ENCODE results near the gene COL25A1.

The COL25A1 gene

GRCh38 chr4:109315341-109315740 is 12.9 kb upstream of the COL25A1 start:
- CTCF ChIA-PET: interaction anchor here (0.7 kb wide), 1 partner anchor 76 kb away, joined by 3 read pairs; no protein-coding TSS in a partner anchor
- no peak for DNase-seq (ENCODE audit: extremely low spot score)
- TF ChIP-seq LEF1 (IDR thresholded peaks at IDR 0.05; ENCODE audit: borderline replicate concordance) (no peak), TARDBP (IDR thresholded peaks at IDR 0.05) (no peak), FOXA1 (IDR thresholded peaks at IDR 0.05) (no peak), FOXK2 (IDR thresholded peaks at IDR 0.05) (no peak), ELF4 (IDR thresholded peaks at IDR 0.05) (no peak), SP1 (IDR thresholded peaks at IDR 0.05) (no peak), ZNF384 (IDR thresholded peaks at IDR 0.05) (no peak), HDGF (IDR thresholded peaks at IDR 0.05; ENCODE audit: borderline replicate concordance) (no peak)
- POLR2A ChIA-PET: no interaction called here

GRCh38 chr4:109313168-109314133 is 11.0 kb upstream of the COL25A1 start:
- ChIA-PET CTCF (no interaction called here), POLR2A (no interaction called here)
- DNase-seq (ENCODE audit: extremely low spot score): no peak
- TF ChIP-seq LEF1 (IDR thresholded peaks at IDR 0.05; ENCODE audit: borderline replicate concordance) (no peak), SP1 (IDR thresholded peaks at IDR 0.05) (no peak), ARNT (IDR thresholded peaks at IDR 0.05) (no peak), SUZ12 (IDR thresholded peaks at IDR 0.05) (no peak), PKNOX1 (IDR thresholded peaks at IDR 0.05) (no peak), L3MBTL2 (conservative IDR thresholded peaks at IDR 0.05) (no peak), ELF4 (IDR thresholded peaks at IDR 0.05) (no peak), CTBP1 (IDR thresholded peaks at IDR 0.05; ENCODE audit: borderline replicate concordance) (no peak), HDGF (IDR thresholded peaks at IDR 0.05; ENCODE audit: borderline replicate concordance) (no peak), NFRKB (IDR thresholded peaks at IDR 0.05) (no peak), TARDBP (IDR thresholded peaks at IDR 0.05) (no peak), FOXM1 (IDR thresholded peaks at IDR 0.05; ENCODE audit: borderline replicate concordance) (no peak), BHLHE40 (IDR thresholded peaks at IDR 0.05; ENCODE audit: borderline replicate concordance) (no peak), FOXK2 (IDR thresholded peaks at IDR 0.05) (no peak), FOXA1 (IDR thresholded peaks at IDR 0.05) (no peak), ZNF384 (IDR thresholded peaks at IDR 0.05) (no peak)

GRCh38 chr4:109303140-109303496 is 660 bp upstream of the COL25A1 start:
- no peak for TF ChIP-seq CTBP1 (IDR thresholded peaks at IDR 0.05; ENCODE audit: borderline replicate concordance)
- no peak for TF ChIP-seq FOXA1 (IDR thresholded peaks at IDR 0.05)
- no peak for TF ChIP-seq PKNOX1 (IDR thresholded peaks at IDR 0.05)
- TF ChIP-seq LEF1 (IDR thresholded peaks at IDR 0.05; ENCODE audit: borderline replicate concordance): no peak
- no peak for TF ChIP-seq ZNF384 (IDR thresholded peaks at IDR 0.05)
- TF ChIP-seq FOXK2 (IDR thresholded peaks at IDR 0.05): no peak
- TF ChIP-seq ARNT (IDR thresholded peaks at IDR 0.05): no peak
- no peak for TF ChIP-seq NFRKB (IDR thresholded peaks at IDR 0.05)
- TF ChIP-seq SP1 (IDR thresholded peaks at IDR 0.05): no peak
- TF ChIP-seq TARDBP (IDR thresholded peaks at IDR 0.05): no peak
- TF ChIP-seq HDGF (IDR thresholded peaks at IDR 0.05; ENCODE audit: borderline replicate concordance): no peak
- no peak for TF ChIP-seq FOXM1 (IDR thresholded peaks at IDR 0.05; ENCODE audit: borderline replicate concordance)
- TF ChIP-seq ELF4 (IDR thresholded peaks at IDR 0.05): no peak
- TF ChIP-seq SUZ12 (IDR thresholded peaks at IDR 0.05): no peak
- no peak; the same call in 1 of the 2 replicates for TF ChIP-seq L3MBTL2 (conservative IDR thresholded peaks at IDR 0.05)
- TF ChIP-seq BHLHE40 (IDR thresholded peaks at IDR 0.05; ENCODE audit: borderline replicate concordance): no peak
- peak; percentile 54 for DNase-seq (ENCODE audit: extremely low spot score)
- POLR2A ChIA-PET: interaction anchor here (0.6 kb wide), 1 partner anchor 47 kb away, joined by 3 read pairs; no protein-coding TSS in a partner anchor
- CTCF ChIA-PET: interaction anchor here (1.0 kb wide), 1 partner anchor 10 kb away, joined by 3 read pairs; no protein-coding TSS in a partner anchor

- TF ChIP-seq PKNOX1 (IDR thresholded peaks at IDR 0.05) (no peak), ARNT (IDR thresholded peaks at IDR 0.05) (no peak), SUZ12 (IDR thresholded peaks at IDR 0.05) (no peak), NFRKB (IDR thresholded peaks at IDR 0.05) (no peak), HDGF (IDR thresholded peaks at IDR 0.05; ENCODE audit: borderline replicate concordance) (no peak), ELF4 (IDR thresholded peaks at IDR 0.05) (no peak), CTBP1 (IDR thresholded peaks at IDR 0.05; ENCODE audit: borderline replicate concordance) (no peak)
- peak; percentile 14 for DNase-seq (ENCODE audit: extremely low spot score)
- ChIA-PET POLR2A (no interaction called here), CTCF (no interaction called here)
Measured at GRCh38 chr4:109301651-109302360, 652 bp downstream of the COL25A1 start.

GRCh38 chr4:109298279-109299010 is 4.0 kb downstream of the COL25A1 start:
- TF ChIP-seq LEF1 (IDR thresholded peaks at IDR 0.05; ENCODE audit: borderline replicate concordance) (no peak), FOXA1 (IDR thresholded peaks at IDR 0.05) (no peak), NFRKB (IDR thresholded peaks at IDR 0.05) (no peak), BHLHE40 (IDR thresholded peaks at IDR 0.05; ENCODE audit: borderline replicate concordance) (no peak), FOXM1 (IDR thresholded peaks at IDR 0.05; ENCODE audit: borderline replicate concordance) (no peak), HDGF (IDR thresholded peaks at IDR 0.05; ENCODE audit: borderline replicate concordance) (no peak), CTBP1 (IDR thresholded peaks at IDR 0.05; ENCODE audit: borderline replicate concordance) (no peak), FOXK2 (IDR thresholded peaks at IDR 0.05) (no peak), SUZ12 (IDR thresholded peaks at IDR 0.05) (no peak), ELF4 (IDR thresholded peaks at IDR 0.05) (no peak), ARNT (IDR thresholded peaks at IDR 0.05) (no peak), SP1 (IDR thresholded peaks at IDR 0.05) (no peak), ZNF384 (IDR thresholded peaks at IDR 0.05) (no peak), L3MBTL2 (conservative IDR thresholded peaks at IDR 0.05) (no peak), PKNOX1 (IDR thresholded peaks at IDR 0.05) (no peak)
- CTCF ChIA-PET: interaction anchor here (0.7 to 1.5 kb wide), 3 partner anchors 9 to 310 kb away, joined by 3 read pairs; no protein-coding TSS in a partner anchor
- POLR2A ChIA-PET: no interaction called here
- peak; percentile 15 for DNase-seq (ENCODE audit: extremely low spot score)
